K562 (cell line): ENCODE measurements around the gene GCKR. TPM values are rescaled to one million over a fixed set of nuclear protein-coding genes. Genes with fewer than 3 reads are reported as not detected.
A peak's percentile ranks its signal among the peaks of the same experiment; 100 is the strongest.

Experiments used
- ARID3B ChIP-seq: fragments of 250-450 bp; sonication (Bioruptor Pico); IDR thresholded peaks from 2 replicates; pipeline ENCODE4 v1.4.0; 2020; ENCODE audit warnings: borderline replicate concordance
- E2F6 ChIP-seq, 2 experiments: IDR thresholded peaks; 2 replicates each; pipeline ENCODE4 v1.6.1; 2011; ENCODE audit warnings: borderline replicate concordance in 1 of 2, control low read depth in 1 of 2, low read depth in 1 of 2, low read length in 1 of 2, mild to moderate bottlenecking in 1 of 2, mixed read lengths in 1 of 2, moderate library complexity in 1 of 2; ENCODE audit not compliant: insufficient read depth in 1 of 2, insufficient read length in 1 of 2, poor library complexity in 1 of 2, severe bottlenecking in 1 of 2; ENCODE audit errors: extremely low read depth in 1 of 2
- GMEB1 ChIP-seq: fragments of 250-450 bp; sonication (Bioruptor Pico); IDR thresholded peaks from 2 replicates; pipeline ENCODE4 v1.4.0; 2020; ENCODE audit warnings: mild to moderate bottlenecking
- KLF1 ChIP-seq: fragments of 450-650 bp; IDR thresholded peaks from 2 replicates; pipeline ENCODE4 v1.6.1; 2016; ENCODE audit warnings: missing genetic modification characterization, missing compliant biosample characterization
- MBD1 ChIP-seq: fragments of 250-450 bp; sonication (Bioruptor Pico); IDR thresholded peaks from 2 replicates; pipeline ENCODE4 v1.8.0; 2022; ENCODE audit warnings: inconsistent platforms
- MEIS2 ChIP-seq: fragments of 450-650 bp; IDR thresholded peaks from 2 replicates; pipeline ENCODE4 v1.6.1; 2014; ENCODE audit warnings: mild to moderate bottlenecking; ENCODE audit not compliant: partially characterized antibody
- PRDM10 ChIP-seq: fragments of 450-650 bp; IDR thresholded peaks from 2 replicates; pipeline ENCODE4 v1.6.1; 2018; ENCODE audit not compliant: partially characterized antibody
- RB1 ChIP-seq: fragments of 450-650 bp; IDR thresholded peaks from 2 replicates; pipeline ENCODE4 v1.6.1; 2017; ENCODE audit warnings: low read depth, mild to moderate bottlenecking
- RBM34 ChIP-seq: fragments of 200-400 bp; formaldehyde crosslinking; IDR thresholded peaks from 2 replicates; pipeline ENCODE4 v1.6.1; 2018; ENCODE audit warnings: low read length, borderline replicate concordance; ENCODE audit not compliant: insufficient read depth
- SAFB ChIP-seq: fragments of 200-400 bp; formaldehyde crosslinking; IDR thresholded peaks from 2 replicates; pipeline ENCODE4 v1.6.1; 2017; ENCODE audit warnings: low read depth, low read length, borderline replicate concordance
- SP1 ChIP-seq: sonication (generic); formaldehyde crosslinking; IDR thresholded peaks from 2 replicates; pipeline ENCODE4 v1.8.1; 2022; ENCODE audit warnings: mild to moderate bottlenecking, missing genetic modification reagents
- TBP ChIP-seq: optimal IDR thresholded peaks from 2 replicates; pipeline ENCODE3; 2011; ENCODE audit warnings: low read depth, low read length, improper control_type of control experiment
- ZNF133 ChIP-seq: fragments of 250-450 bp; sonication (Bioruptor Pico); IDR thresholded peaks from 2 replicates; pipeline ENCODE4 v1.4.0; 2020; ENCODE audit warnings: mild to moderate bottlenecking
- ZNF316 ChIP-seq: fragments of 450-650 bp; IDR thresholded peaks from 2 replicates; pipeline ENCODE4 v1.6.1; 2016
- polyA plus RNA-seq, 8 experiments: library from polyadenylated mRNA; depleted of rRNA in 4 of 8; stranded (reverse) in 5 of 8; unstranded in 3 of 8; fragments of >200 nt; fragmentation: Nextera tagmentation in 2 of 8; fragmentation: Illumina TruSeq in 1 of 8; extraction: Ambion mirVana in 2 of 8; extraction: Trizol in 1 of 8; gene quantifications; 2 replicates each; pipeline versions ENCODE4 v1.2.1 to v1.2.3, GENCODE V29; 2011 to 2014; ENCODE audit warnings: inconsistent platforms in 1 of 8, missing spikeins in 1 of 8
- total RNA-seq, 7 experiments: library from RNA; depleted of rRNA in 6 of 7; stranded (reverse); fragments of >200 nt in 6 of 7; fragmentation: Illumina TruSeq in 2 of 7; extraction: Trizol in 2 of 7; gene quantifications; 2 replicates each; pipeline versions ENCODE4 v1.2.1 to v1.2.3, GENCODE V29; 2011 to 2021; ENCODE audit warnings: low replicate concordance in 1 of 7

Gene GCKR
- total and polyA plus RNA-seq, 9 of the 15 experiments (the other 6 are each of a cell fraction or from before 2014, with no cell fraction given) = 0.28 to 0.79 (median 0.50) TPM; not detected in 1

- TF ChIP-seq ARID3B (no peak), MEIS2 (peak; percentile 21), TBP (no peak), GMEB1 (CRISPR knock-in tag) (no peak), SP1 (CRISPR knock-in tag) (no peak), ZNF316 (0 out of 2 replicates have a peak, but pooled peaks have one; percentile 3), E2F6 (IDR thresholded peaks at IDR 0.05; ENCODE audit: borderline replicate concordance in 1 of 2, extremely low read depth in 1 of 2, insufficient read depth in 1 of 2, insufficient read length in 1 of 2, low read depth in 1 of 2, low read length in 1 of 2, poor library complexity in 1 of 2, severe bottlenecking in 1 of 2) (no peak), PRDM10 (peak; percentile 52), KLF1 (no peak), SAFB (no peak), MBD1 (no peak), RBM34 (no peak), RB1 (no peak), ZNF133 (no peak)
Measured at GRCh38 chr2:27518113-27518781, 21.6 kb downstream of the GCKR start (continued).
